H9 (cell line): ENCODE results near the gene KCNIP1. TPM values are rescaled to one million over a fixed set of nuclear protein-coding genes. Genes with fewer than 3 reads are reported as not detected.

Experiments used
- DNase-seq: peaks from one replicate; pipeline ENCODE4 v3.0.0-alpha.2; 2017
- H2AFZ ChIP-seq: one replicate; pipeline ENCODE4 v1.6.1; 2013; ENCODE audit warnings: mild to moderate bottlenecking, low read length, control low read depth, moderate library complexity
- H2AK5ac ChIP-seq: 2 replicates; pipeline ENCODE4 v1.6.1; 2013; ENCODE audit warnings: low read length, control low read depth, mixed read lengths; ENCODE audit not compliant: insufficient read length
- H2BK120ac ChIP-seq: one replicate; pipeline ENCODE4 v1.6.1; 2013; ENCODE audit warnings: low read depth, mild to moderate bottlenecking, low read length, control low read depth, inconsistent platforms; ENCODE audit not compliant: poor library complexity, severe bottlenecking
- H2BK12ac ChIP-seq: 2 replicates; pipeline ENCODE4 v1.6.1; 2013; ENCODE audit warnings: low read length, control low read depth, mixed read lengths, low read depth; ENCODE audit not compliant: insufficient read length
- H2BK15ac ChIP-seq: 2 replicates; pipeline ENCODE4 v1.6.1; 2013; ENCODE audit warnings: low read depth, low read length, control low read depth
- H2BK20ac ChIP-seq: one replicate; pipeline ENCODE4 v1.6.1; 2013; ENCODE audit warnings: low read depth, mild to moderate bottlenecking, low read length, control low read depth, inconsistent platforms; ENCODE audit not compliant: poor library complexity, severe bottlenecking
- H2BK5ac ChIP-seq: 2 replicates; pipeline ENCODE4 v1.6.1; 2013; ENCODE audit warnings: low read length, control low read depth, mixed read lengths; ENCODE audit not compliant: insufficient read length
- H3K14ac ChIP-seq: 2 replicates; pipeline ENCODE4 v1.6.1; 2013; ENCODE audit warnings: low read length, control low read depth; ENCODE audit not compliant: insufficient read depth
- H3K18ac ChIP-seq: 2 replicates; pipeline ENCODE4 v1.6.1; 2013; ENCODE audit warnings: low read depth, mild to moderate bottlenecking, mixed read lengths, low read length, control low read depth; ENCODE audit not compliant: insufficient read length
- H3K23ac ChIP-seq: 2 replicates; pipeline ENCODE4 v1.6.1; 2013; ENCODE audit warnings: low read length, control low read depth, mixed read lengths, low read depth; ENCODE audit not compliant: insufficient read length
- H3K23me2 ChIP-seq: 2 replicates; pipeline ENCODE4 v1.6.1; 2013; ENCODE audit warnings: low read depth, mild to moderate bottlenecking, mixed read lengths, low read length, control low read depth; ENCODE audit not compliant: insufficient read length, poor library complexity, severe bottlenecking
- H3K27ac ChIP-seq: 2 replicates; pipeline ENCODE4 v1.5.1; 2013; ENCODE audit warnings: low read length, control low read depth, mixed read lengths, low read depth; ENCODE audit not compliant: insufficient read length
- H3K27me3 ChIP-seq: 2 replicates; pipeline ENCODE4 v1.6.1; 2013; ENCODE audit warnings: low read length, control low read depth, inconsistent platforms; ENCODE audit not compliant: insufficient read depth
- H3K4ac ChIP-seq: 2 replicates; pipeline ENCODE4 v1.6.1; 2013; ENCODE audit warnings: low read depth, mild to moderate bottlenecking, control low read depth, inconsistent platforms, low read length, moderate library complexity
- H3K4me1 ChIP-seq: 2 replicates; pipeline ENCODE4 v1.6.1; 2013; ENCODE audit warnings: low read length, control low read depth, inconsistent platforms; ENCODE audit not compliant: insufficient read depth
- H3K4me2 ChIP-seq: 2 replicates; pipeline ENCODE4 v1.6.1; 2013; ENCODE audit warnings: low read length, control low read depth, mixed read lengths; ENCODE audit not compliant: insufficient read length, insufficient read depth
- H3K56ac ChIP-seq: 2 replicates; pipeline ENCODE4 v1.6.1; 2013; ENCODE audit warnings: low read depth, mild to moderate bottlenecking, mixed read lengths, low read length, control low read depth; ENCODE audit not compliant: insufficient read length
- H3K79me1 ChIP-seq: 2 replicates; pipeline ENCODE4 v1.6.1; 2013; ENCODE audit warnings: low read depth, mild to moderate bottlenecking, moderate library complexity, low read length, control low read depth, inconsistent platforms; ENCODE audit not compliant: insufficient read depth, poor library complexity, severe bottlenecking
- H3K79me2 ChIP-seq: 2 replicates; pipeline ENCODE4 v1.6.1; 2013; ENCODE audit warnings: low read length, control low read depth, inconsistent platforms; ENCODE audit not compliant: insufficient read depth
- H3K9ac ChIP-seq: 2 replicates; pipeline ENCODE4 v1.6.1; 2013; ENCODE audit warnings: low read length, control low read depth, mixed read lengths; ENCODE audit not compliant: insufficient read length; ENCODE audit errors: extremely low read depth
- H3K9me3 ChIP-seq: one replicate; pipeline ENCODE4 v1.6.1; 2013; ENCODE audit warnings: low read depth, low read length, inconsistent platforms; ENCODE audit not compliant: control insufficient read depth
- H3T11ph ChIP-seq: one replicate; pipeline ENCODE4 v1.6.1; 2013; ENCODE audit warnings: mild to moderate bottlenecking, low read length, control low read depth, inconsistent platforms
- H4K20me1 ChIP-seq: one replicate; pipeline ENCODE4 v1.6.1; 2013; ENCODE audit not compliant: control insufficient read depth, insufficient read length, insufficient read depth
- H4K5ac ChIP-seq: 2 replicates; pipeline ENCODE4 v1.6.1; 2013; ENCODE audit warnings: low read depth, mild to moderate bottlenecking, mixed read lengths, low read length, control low read depth; ENCODE audit not compliant: insufficient read length
- H4K8ac ChIP-seq: replicated peaks from 2 replicates; pipeline ENCODE4 v1.6.1; 2013; ENCODE audit warnings: low read length, control low read depth, mixed read lengths, low read depth; ENCODE audit not compliant: insufficient read length
- H4K91ac ChIP-seq: 2 replicates; pipeline ENCODE4 v1.6.1; 2013; ENCODE audit warnings: low read depth, mild to moderate bottlenecking, moderate library complexity, mixed read lengths, low read length, control low read depth; ENCODE audit not compliant: insufficient read length
- H3K27ac Mint-ChIP-seq, 3 experiments: 2 replicates in 2 of 3; 3 replicates in 1 of 3; pipeline ENCODE4 v1.8.0; 2020 to 2021; ENCODE audit warnings: mixed read lengths in 3 of 3, mild to moderate bottlenecking in 1 of 3, moderate library complexity in 1 of 3
- H3K27me3 Mint-ChIP-seq: 2 replicates; pipeline ENCODE4 v1.8.0; 2021; ENCODE audit warnings: low read depth, mild to moderate bottlenecking, moderate library complexity, mixed read lengths
- H3K36me3 Mint-ChIP-seq, 3 experiments: 2 replicates in 2 of 3; 3 replicates in 1 of 3; pipeline ENCODE4 v1.8.0; 2020 to 2021; ENCODE audit warnings: low read depth in 3 of 3, mixed read lengths in 3 of 3; ENCODE audit not compliant: insufficient read depth in 1 of 3
- H3K4me1 Mint-ChIP-seq, 2 experiments: 2 replicates each; pipeline ENCODE4 v1.8.0; 2020; ENCODE audit warnings: mixed read lengths in 2 of 2
- H3K4me3 Mint-ChIP-seq, 2 experiments: 2 replicates in 1 of 2; 3 replicates in 1 of 2; pipeline ENCODE4 v1.8.0; 2020 to 2021; ENCODE audit warnings: mild to moderate bottlenecking in 2 of 2, mixed read lengths in 2 of 2, moderate library complexity in 1 of 2
- H3K9me3 Mint-ChIP-seq, 2 experiments: 2 replicates in 1 of 2; 3 replicates in 1 of 2; pipeline ENCODE4 v1.8.0; 2020; ENCODE audit warnings: mild to moderate bottlenecking in 2 of 2, mixed read lengths in 2 of 2, moderate library complexity in 1 of 2
- WGBS: extraction: QIAGEN DNeasy Blood & Tissue Kit; methylation state at CpG from one replicate; pipeline ENCODE4 v1.1.7; 2013; ENCODE audit warnings: missing lambda C conversion rate, low lambda C conversion rate, mixed read lengths; ENCODE audit not compliant: insufficient read length; ENCODE audit errors: extremely low coverage; 5-methylcytosine and 5-hydroxymethylcytosine counted together
- total RNA-seq: library from RNA; stranded (reverse); gene quantifications from 2 replicates; pipeline ENCODE4 v1.2.1, GENCODE V29; 2021
- TF ChIP-seq, protein P1 (sequence below): fragments of 200-600 bp; sonication (generic); conservative IDR thresholded peaks from 3 replicates; pipeline ENCODE4 v1.8.0; 2021; ENCODE audit warnings: antibody characterized with exemption, mild to moderate bottlenecking

The KCNIP1 gene
- total RNA-seq, 1 experiment from 2014 or later = 0.63 TPM

DNA sequence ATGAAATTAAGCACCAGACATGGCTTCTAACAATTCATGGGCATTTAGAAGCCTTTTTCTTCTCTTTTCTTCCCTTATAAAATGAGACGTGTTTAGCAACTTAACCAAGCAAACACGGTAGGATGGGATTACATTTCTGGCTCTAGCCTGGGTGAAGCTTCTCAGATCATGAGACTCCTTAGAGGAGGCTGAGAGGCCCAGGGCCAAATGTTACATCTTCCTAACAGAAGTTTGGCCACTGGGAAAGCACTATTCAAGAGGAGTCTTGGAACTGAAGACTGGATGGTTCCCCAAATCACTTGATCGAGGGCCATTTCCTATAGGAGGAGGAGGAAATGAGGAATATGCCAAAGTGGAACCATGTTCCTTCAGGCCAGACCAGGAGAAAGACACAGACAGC, 281.6 kb downstream of the KCNIP1 start:
- Histone ChIP-seq H3K9me3 (no peaks in the 10 kb centered on the region), H3K23ac (no peak overlapping the region), H3K79me1 (no peaks in the 10 kb centered on the region), H3T11ph (no peak overlapping the region), H4K5ac (no peak overlapping the region), H3K14ac (no peak overlapping the region), H3K23me2 (no peaks in the 10 kb centered on the region), H3K27ac (no peak overlapping the region), H2AK5ac (no peak overlapping the region), H2BK12ac (no peak overlapping the region), H3K9ac (no peak overlapping the region), H2BK15ac (no peak overlapping the region), H3K18ac (no peak overlapping the region), H3K27me3 (no peaks in the 10 kb centered on the region; the same call in 1 of the 2 replicates), H4K91ac (no peak overlapping the region), H2AFZ (no peak overlapping the region), H3K4ac (no peak overlapping the region), H2BK20ac (no peak overlapping the region), H3K4me2 (no peak overlapping the region), H3K79me2 (no peaks in the 10 kb centered on the region), H3K56ac (no peak overlapping the region), H4K20me1 (no peaks in the 10 kb centered on the region), H2BK5ac (no peak overlapping the region), H2BK120ac (no peak overlapping the region), H4K8ac (no peak overlapping the region), H3K4me1 (no peaks in the 10 kb centered on the region)
- Mint-ChIP-seq H3K9me3 (no peaks in the 10 kb centered on the region), H3K36me3 (no peaks in the 10 kb centered on the region), H3K4me1 (peaks cover 37 to 44% of the 10 kb centered on the region in 2 experiments), H3K4me3 (no peak overlapping the region), H3K27ac (peak overlapping the region in 1 of 3 experiments; percentile 42; a peak in 1 of 7 replicates), H3K27me3 (peaks cover 2% of the 10 kb centered on the region)
- TF ChIP-seq, protein P1, sequence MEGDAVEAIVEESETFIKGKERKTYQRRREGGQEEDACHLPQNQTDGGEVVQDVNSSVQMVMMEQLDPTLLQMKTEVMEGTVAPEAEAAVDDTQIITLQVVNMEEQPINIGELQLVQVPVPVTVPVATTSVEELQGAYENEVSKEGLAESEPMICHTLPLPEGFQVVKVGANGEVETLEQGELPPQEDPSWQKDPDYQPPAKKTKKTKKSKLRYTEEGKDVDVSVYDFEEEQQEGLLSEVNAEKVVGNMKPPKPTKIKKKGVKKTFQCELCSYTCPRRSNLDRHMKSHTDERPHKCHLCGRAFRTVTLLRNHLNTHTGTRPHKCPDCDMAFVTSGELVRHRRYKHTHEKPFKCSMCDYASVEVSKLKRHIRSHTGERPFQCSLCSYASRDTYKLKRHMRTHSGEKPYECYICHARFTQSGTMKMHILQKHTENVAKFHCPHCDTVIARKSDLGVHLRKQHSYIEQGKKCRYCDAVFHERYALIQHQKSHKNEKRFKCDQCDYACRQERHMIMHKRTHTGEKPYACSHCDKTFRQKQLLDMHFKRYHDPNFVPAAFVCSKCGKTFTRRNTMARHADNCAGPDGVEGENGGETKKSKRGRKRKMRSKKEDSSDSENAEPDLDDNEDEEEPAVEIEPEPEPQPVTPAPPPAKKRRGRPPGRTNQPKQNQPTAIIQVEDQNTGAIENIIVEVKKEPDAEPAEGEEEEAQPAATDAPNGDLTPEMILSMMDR = no peak
- WGBS = no CpG with 5 or more reads among the region's 3 CpGs
- DNase-seq = no peak

Other genes starting within 250 kb of the KCNIP1 start
- gene LCP2, start 206.2 kb upstream of the KCNIP1 start, total RNA-seq = 0.09 TPM in 1 of 2 replicates, not detected in the other
- gene KCNMB1, start 114.7 kb upstream of the KCNIP1 start, total RNA-seq = 0.22 and 0.28 TPM in 2 replicates